AG10803 (cell line): Measurements from ENCODE around the gene NEK2.
"Not testable (repeated sequence)": the region's sequence is repeated elsewhere in the genome, so short reads cannot be mapped to it uniquely, and the experiment has no call there.

ENCODE experiments used
- DNase-seq: peaks from one replicate; pipeline ENCODE4 v3.0.0; 2010; ENCODE audit warnings: low read depth
- H3K4me3 ChIP-seq: 2 replicates; pipeline ENCODE4 v1.5.1; 2011; ENCODE audit warnings: mild to moderate bottlenecking, low read length, control low read depth
- CTCF ChIP-seq: conservative IDR thresholded peaks from 2 replicates; pipeline ENCODE4 v1.5.1; 2011; ENCODE audit warnings: mild to moderate bottlenecking, low read length, control low read depth, inconsistent platforms

NEK2 gene

GRCh38 chr1:211688421-211688820, 13.0 kb upstream of the NEK2 start:
- TF ChIP-seq CTCF: no peak
- H3K4me3 ChIP-seq: no peak overlapping the region
- no peak for DNase-seq

DNA sequence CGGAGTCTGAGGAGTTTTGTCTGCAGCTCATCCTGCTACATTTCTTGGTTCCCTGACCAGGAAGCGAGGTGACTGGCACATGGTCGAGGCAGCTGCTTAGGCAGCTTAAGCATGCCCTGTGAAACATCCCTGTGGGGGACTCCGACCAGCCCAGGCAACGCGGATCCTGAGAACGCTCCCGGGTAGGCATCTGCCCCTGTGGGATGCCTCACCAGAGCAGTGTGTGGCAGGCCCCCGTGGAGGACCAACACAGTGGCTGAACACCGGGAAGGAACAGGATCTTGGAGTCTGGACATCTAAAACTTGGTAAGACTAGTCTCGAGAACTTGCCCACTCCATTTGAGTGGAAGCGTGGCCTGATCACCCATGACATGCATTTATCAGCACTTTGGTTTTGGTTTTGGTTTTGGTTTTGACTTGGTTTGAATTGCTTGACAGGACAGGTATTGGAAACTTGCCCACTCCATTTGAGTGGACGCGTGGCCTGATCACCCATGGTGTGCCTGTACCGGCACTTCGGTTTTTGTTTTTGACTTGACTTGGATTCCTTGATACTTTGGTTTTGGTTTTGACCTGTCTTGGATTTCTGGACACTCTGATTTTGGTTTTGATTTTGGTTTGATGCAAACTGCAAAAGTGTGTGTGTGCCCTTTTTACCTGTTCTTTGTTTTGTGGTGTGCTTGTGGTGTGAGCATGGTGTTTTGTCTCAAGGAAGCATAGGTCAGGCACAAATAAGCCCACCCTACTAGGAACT, 12.2 kb upstream of the NEK2 start:
- no peak for TF ChIP-seq CTCF
- DNase-seq: no peak
- H3K4me3 ChIP-seq: no peak overlapping the region

GRCh38 chr1:211685823-211686222, 10.4 kb upstream of the NEK2 start:
- no peak for TF ChIP-seq CTCF
- no peak overlapping the region for H3K4me3 ChIP-seq
- no peak for DNase-seq

DNA sequence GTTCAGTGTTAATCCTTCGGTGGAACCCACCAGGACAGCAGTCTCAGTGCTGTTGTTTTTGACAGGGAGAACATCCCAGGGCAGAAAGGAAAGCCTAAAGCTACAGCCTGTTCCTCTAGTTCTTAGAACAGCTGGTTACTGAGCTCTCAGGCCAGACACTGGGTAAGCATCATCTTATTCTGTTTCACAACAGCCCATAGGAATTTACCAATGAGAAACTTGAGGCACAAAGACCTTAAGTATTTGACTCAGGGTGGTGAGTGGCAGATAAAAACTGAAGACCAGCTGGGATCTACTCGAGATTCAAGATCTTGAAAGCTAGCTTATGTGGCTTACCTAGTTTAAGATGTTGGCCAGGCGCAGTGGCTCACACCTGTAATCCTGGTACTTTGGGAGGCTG, 9.4 kb upstream of the NEK2 start:
- H3K4me3 ChIP-seq: no peak overlapping the region
- DNase-seq: peak; percentile 31
- no peak for TF ChIP-seq CTCF

- no peak for TF ChIP-seq CTCF
- H3K4me3 ChIP-seq: no peak overlapping the region
- no peak for DNase-seq
These were observed 8.9 kb upstream of the NEK2 start for GRCh38 chr1:211684331-211684730.

DNA sequence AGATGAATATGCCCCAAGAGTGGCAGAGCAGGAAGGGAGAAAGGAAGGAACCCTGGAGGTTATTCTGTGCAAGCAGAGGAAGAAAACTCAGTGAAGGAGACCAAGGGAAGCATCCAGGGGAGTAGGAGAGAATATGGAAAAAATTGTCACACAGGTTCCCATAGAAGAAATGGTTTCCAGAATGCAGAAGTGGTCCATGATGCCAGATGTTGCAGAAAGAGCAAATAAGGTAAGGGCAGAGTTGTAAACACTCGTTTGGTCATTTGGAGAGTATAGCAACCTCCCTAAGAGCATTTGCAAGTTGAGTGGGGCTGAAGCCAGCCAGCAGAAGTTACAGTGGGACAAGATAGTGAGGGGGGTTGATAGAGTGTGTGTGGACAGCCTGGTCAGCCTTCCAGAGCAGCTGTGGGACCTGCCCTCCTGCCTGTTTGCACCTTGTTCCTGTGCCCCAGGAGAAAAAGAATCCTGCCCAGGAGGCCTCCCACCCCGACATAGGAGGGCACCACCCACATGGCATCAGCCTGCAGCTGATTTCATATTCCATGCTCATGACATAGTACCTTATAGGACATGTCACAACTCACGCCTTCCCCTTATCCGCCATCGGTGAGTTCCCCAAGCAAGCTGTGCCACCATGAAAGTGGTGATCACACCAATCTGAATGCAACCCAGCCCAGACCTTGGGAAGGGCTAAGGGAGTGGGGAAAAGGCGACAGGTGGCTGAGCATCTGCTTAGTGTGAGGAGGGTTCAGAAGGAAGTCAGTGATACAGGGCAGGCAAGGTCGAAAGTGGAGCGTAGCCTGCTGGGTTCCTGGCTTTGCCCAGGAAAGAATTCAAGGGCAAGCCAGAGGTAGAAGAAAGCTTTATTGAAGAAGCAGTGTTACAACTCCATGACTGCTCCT, 8.2 kb upstream of the NEK2 start:
- no peak overlapping the region for H3K4me3 ChIP-seq
- TF ChIP-seq CTCF: no peak
- DNase-seq: no peak

DNA sequence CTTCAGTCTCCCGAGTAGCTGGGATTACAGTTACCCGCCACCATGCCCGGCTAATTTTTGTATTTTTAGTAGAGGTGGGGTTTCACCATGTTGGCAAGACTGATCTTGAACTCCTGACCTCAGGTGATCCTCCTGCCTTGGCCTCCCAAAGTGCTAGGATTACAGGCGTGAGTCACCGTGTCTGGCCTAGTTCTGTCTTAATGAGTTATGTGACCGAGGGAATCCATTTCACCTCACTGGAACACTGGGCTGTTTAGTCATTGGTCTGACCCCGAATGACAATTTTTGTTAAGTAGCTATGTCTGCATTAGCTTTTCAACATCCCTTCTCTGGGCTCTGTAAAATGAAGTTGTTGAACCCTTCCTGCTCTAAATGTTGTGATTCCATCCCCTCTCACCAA, 6.8 kb upstream of the NEK2 start:
- DNase-seq, H3K4me3 ChIP-seq: not testable (repeated sequence)
